HepG2 (cell line): ENCODE results near the gene GMPPB. TPM values are rescaled to one million over a fixed set of nuclear protein-coding genes. Genes with fewer than 3 reads are reported as not detected.

ENCODE experiments used
- ATAC-seq: fragments of 200-7000 bp; cut with Tn5 transposase; 3 replicates; pipeline ENCODE4 v1.9.1; 2020; ENCODE audit warnings: mild to moderate bottlenecking, moderate library complexity
- BruUV-seq: library from RNA; stranded (reverse); fragments of 400-500 nt; replicated peaks from 2 replicates; lab custom pipeline; 2021; lab: Mats Ljungman, UMichigan
- CTCF ChIA-PET: fragments of 300-600 bp; formaldehyde crosslinking; extraction: SDS; loops from one replicate; lab custom pipeline; 2021; ENCODE audit warnings: low total read pairs, inconsistent platforms, low intra/inter-chr PET ratio; lab: Yijun Ruan, JAX
- POLR2A ChIA-PET: fragments of 350-600 bp; sonication (Branson Sonifier 250); formaldehyde crosslinking; loops from one replicate; lab custom pipeline; 2020; ENCODE audit warnings: antibody characterized with exemption, inconsistent platforms; lab: Yijun Ruan, JAX
- DNase-seq: peaks from one replicate; pipeline ENCODE4 v3.0.0-alpha.2; 2015; ENCODE audit warnings: low spot score
- FAIRE-seq: peaks from 3 replicates; lab custom pipeline; 2011; peaks lifted over from hg19 to GRCh38; lab: Jason Lieb, UNC
- H2AFZ ChIP-seq: one replicate; pipeline ENCODE4 v1.6.1; 2011; ENCODE audit warnings: low read length, inconsistent platforms
- H3K27ac ChIP-seq: fragments of 300-600 bp; 3 replicates; pipeline ENCODE4 v1.8.0; 2011; ENCODE audit warnings: mixed run types, mild to moderate bottlenecking, mixed read lengths, low read length, inconsistent platforms; ENCODE audit not compliant: insufficient read depth; ENCODE audit errors: extremely low read length
- H3K27me3 ChIP-seq, 2 experiments: fragments of 200-600 bp in 1 of 2; 2 replicates in 1 of 2; 3 replicates in 1 of 2; pipeline versions ENCODE4 v1.6.0 to v1.8.0; 2011; ENCODE audit warnings: low read length in 2 of 2, mild to moderate bottlenecking in 2 of 2, moderate library complexity in 2 of 2, inconsistent platforms in 1 of 2; ENCODE audit not compliant: insufficient read depth in 2 of 2, control insufficient read depth in 1 of 2
- H3K36me3 ChIP-seq, 2 experiments: fragments of 200-600 bp in 1 of 2; replicated peaks in 1 of 2; 2 replicates in 1 of 2; 3 replicates in 1 of 2; pipeline versions ENCODE4 v1.5.1 to v1.8.0; 2011; ENCODE audit warnings: low read length in 2 of 2, inconsistent platforms in 1 of 2; ENCODE audit not compliant: insufficient read depth in 2 of 2, control insufficient read depth in 1 of 2
- H3K4me1 ChIP-seq: 2 replicates; pipeline ENCODE4 v1.5.1; 2012; ENCODE audit warnings: low read length, inconsistent platforms; ENCODE audit not compliant: insufficient read depth
- H3K4me2 ChIP-seq: 2 replicates; pipeline ENCODE4 v1.6.0; 2011; ENCODE audit warnings: low read depth, low read length, inconsistent platforms
- H3K4me3 ChIP-seq, 3 experiments: fragments of 200-600 bp in 1 of 3; sonication (generic), shearing (Covaris generic) in 1 of 3; replicated peaks in 1 of 3; 2 replicates each; pipeline ENCODE4 v1.5.1; 2011 to 2016; ENCODE audit warnings: low read length in 3 of 3, inconsistent platforms in 2 of 3, low read depth in 2 of 3, mild to moderate bottlenecking in 2 of 3, control low read depth in 1 of 3, mixed read lengths in 1 of 3; ENCODE audit not compliant: insufficient read depth in 1 of 3
- H3K79me2 ChIP-seq: one replicate; pipeline ENCODE4 v1.6.1; 2011; ENCODE audit warnings: low read length, inconsistent platforms; ENCODE audit not compliant: insufficient read depth
- H3K9ac ChIP-seq: 2 replicates; pipeline ENCODE4 v1.6.0; 2011; ENCODE audit warnings: mild to moderate bottlenecking, low read depth, low read length, inconsistent platforms; ENCODE audit not compliant: insufficient read depth
- H3K9me3 ChIP-seq: 2 replicates; pipeline ENCODE4 v1.5.1; 2012; ENCODE audit warnings: mild to moderate bottlenecking, low read length
- H4K20me1 ChIP-seq: 2 replicates; pipeline ENCODE4 v1.6.0; 2011; ENCODE audit warnings: inconsistent platforms, mild to moderate bottlenecking, low read length, moderate library complexity; ENCODE audit not compliant: insufficient read depth
- AGO2 ChIP-seq: fragments of 200-400 bp; formaldehyde crosslinking; optimal IDR thresholded peaks from 2 replicates; pipeline ENCODE3; 2017; ENCODE audit warnings: mild to moderate bottlenecking, low read depth, low read length, moderate library complexity
- CENPT ChIP-seq: sonication (generic); formaldehyde crosslinking; IDR thresholded peaks from 2 replicates; pipeline ENCODE4 v1.8.0; 2022; ENCODE audit warnings: low read depth, mild to moderate bottlenecking, moderate library complexity, missing genetic modification reagents
- FOXA1 ChIP-seq, 2 experiments: fragments of 450-650 bp in 1 of 2; sonication (generic) in 1 of 2; formaldehyde crosslinking in 1 of 2; IDR thresholded peaks; 2 replicates each; pipeline versions ENCODE4 v1.4.0 to v1.6.1; 2016 to 2020; ENCODE audit warnings: missing genetic modification reagents in 1 of 2
- ZBTB37 ChIP-seq: sonication (generic); formaldehyde crosslinking; IDR thresholded peaks from 2 replicates; pipeline ENCODE4 v1.4.0; 2020; ENCODE audit warnings: mild to moderate bottlenecking, missing genetic modification reagents
- ZSCAN25 ChIP-seq: sonication (generic); formaldehyde crosslinking; IDR thresholded peaks from 2 replicates; pipeline ENCODE4 v1.8.0; 2022; ENCODE audit warnings: mild to moderate bottlenecking, missing genetic modification reagents
- WGBS: methylation state at CpG from one replicate; pipeline ENCODE4 v1.1.6; 2017; ENCODE audit warnings: low lambda C conversion rate; 5-methylcytosine and 5-hydroxymethylcytosine counted together
- in situ Hi-C: cut with HindIII; loops from 2 replicates; pipeline ENCODE4 v1.10.0; 2017; ENCODE audit warnings: low pct_unique_long_range_greater_than_20kb; ENCODE audit not compliant: extremely low pct_ligation_motif_present
- intact Hi-C: fragments of 100-400 bp; cut with micrococcal nuclease; formaldehyde crosslinking; loops from one replicate; pipeline ENCODE4 v1.10.0; 2022; ENCODE audit not compliant: unreplicated experiment
- polyA plus RNA-seq, 8 experiments: library from polyadenylated mRNA; depleted of rRNA in 3 of 8; stranded (reverse) in 7 of 8; unstranded in 1 of 8; fragments of >200 nt; fragmentation: Illumina TruSeq in 4 of 8; extraction: Trizol in 4 of 8; gene quantifications; 2 replicates each; pipeline versions ENCODE4 v1.2.1 to v1.2.3, GENCODE V29; 2011 to 2016; ENCODE audit warnings: low read depth in 4 of 8, missing spikeins in 1 of 8, mixed read lengths in 1 of 8; ENCODE audit not compliant: insufficient read depth in 1 of 8
- total RNA-seq, 5 experiments: library from RNA; depleted of rRNA; stranded (reverse); fragments of >200 nt; fragmentation: Illumina TruSeq; extraction: Trizol; gene quantifications; 2 replicates each; pipeline ENCODE4 v1.2.3, GENCODE V29; 2016; ENCODE audit warnings: low read depth in 1 of 5

Gene GMPPB
- total and polyA plus RNA-seq, 2 of the 13 experiments (the other 11 are each of a cell fraction or from before 2014, with no cell fraction given), result 6.5 to 23.1 TPM

DNA sequence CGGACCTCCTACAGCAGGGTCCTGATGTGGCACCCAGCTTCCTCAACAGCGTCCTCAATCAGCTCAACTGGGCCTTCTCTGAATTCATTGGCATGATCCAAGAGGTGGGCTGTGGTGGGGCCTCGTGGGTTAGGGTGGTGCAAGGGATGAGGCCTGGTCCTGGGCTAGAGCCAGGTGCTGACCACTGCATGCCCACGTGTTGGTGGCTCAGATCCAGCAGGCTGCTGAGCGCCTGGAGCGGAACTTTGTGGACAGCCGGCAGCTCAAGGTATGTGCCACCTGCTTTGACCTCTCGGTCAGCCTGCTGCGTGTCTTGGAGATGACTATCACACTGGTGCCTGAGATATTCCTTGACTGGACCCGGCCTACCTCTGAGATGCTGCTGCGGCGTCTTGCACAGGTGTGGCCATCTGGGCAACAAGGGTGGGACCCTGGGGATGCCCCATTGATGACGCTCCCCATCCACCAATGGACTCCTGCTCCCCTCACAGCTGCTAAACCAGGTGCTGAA lies 8.1 kb downstream of the GMPPB start:
- Histone ChIP-seq H3K4me2 (no peak overlapping the region), H3K9me3 (no peaks in the 10 kb centered on the region), H2AFZ (no peak overlapping the region), H3K4me3 (no peak overlapping the region), H3K9ac (no peak overlapping the region), H3K27me3 (no peaks in the 10 kb centered on the region), H4K20me1 (no peaks in the 10 kb centered on the region), H3K79me2 (no peaks in the 10 kb centered on the region), H3K4me1 (peaks cover 23% of the 10 kb centered on the region), H3K36me3 (peaks cover 4 to 12% of the 10 kb centered on the region in 2 experiments; a peak in 4 of 5 replicates), H3K27ac (no peak overlapping the region)
- DNase-seq (no peak), FAIRE-seq (no peak), ATAC-seq (no peak)
- BruUV-seq, result no TSS peak
- in situ Hi-C loops, result no loop called here
- no peak for TF ChIP-seq CENPT (CRISPR knock-in tag)
- TF ChIP-seq FOXA1 (IDR thresholded peaks at IDR 0.05), result no peak
- TF ChIP-seq FOXA1 (CRISPR knock-in tag; IDR thresholded peaks at IDR 0.05), result no peak
- peak; percentile 23 for TF ChIP-seq AGO2
- no peak for TF ChIP-seq ZSCAN25 (CRISPR knock-in tag)
- TF ChIP-seq ZBTB37 (CRISPR knock-in tag), result no peak
- WGBS, result 100% methylated on average over 2 of the region's 13 CpGs
- intact Hi-C loops, result no loop called here
- ChIA-PET CTCF (no interaction called here), POLR2A (no interaction called here)
